WI38 (cell line): Measurements from ENCODE around the gene TXNRD1.
A peak's percentile ranks its signal among the peaks of the same experiment; 100 is the strongest.
"Not testable (repeated sequence)": the region's sequence is repeated elsewhere in the genome, so short reads cannot be mapped to it uniquely, and the experiment has no call there.

Experiments used
- H3K4me3 ChIP-seq: 2 replicates; pipeline ENCODE4 v1.5.1; 2011; ENCODE audit warnings: low read depth, mild to moderate bottlenecking, control low read depth, low read length
- TF ChIP-seq, protein P1 (sequence below): IDR thresholded peaks from 2 replicates; pipeline ENCODE4 v1.5.1; 2012; ENCODE audit warnings: low read depth, mild to moderate bottlenecking, control low read depth, low read length

Gene TXNRD1

DNA sequence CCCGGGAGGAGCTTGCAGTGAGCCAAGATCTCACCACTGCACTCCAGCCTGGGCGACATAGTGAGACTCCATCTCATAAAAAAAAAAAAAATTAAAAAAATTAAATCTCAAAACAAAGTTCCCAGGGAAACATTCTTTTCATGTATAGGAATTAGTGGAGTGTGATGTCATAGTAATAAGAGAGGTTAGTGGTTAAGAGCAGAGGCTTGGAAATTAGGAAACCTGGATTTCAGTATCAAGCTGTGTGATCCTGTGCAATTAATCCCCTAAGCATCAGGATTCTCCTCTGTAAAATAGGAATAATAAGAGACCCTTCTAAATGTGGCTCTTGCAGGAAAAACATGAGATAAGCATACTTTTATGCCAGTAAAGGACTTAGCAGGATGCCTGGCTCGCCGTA, 3.1 kb upstream of the TXNRD1 start:
- TF ChIP-seq, protein P1, sequence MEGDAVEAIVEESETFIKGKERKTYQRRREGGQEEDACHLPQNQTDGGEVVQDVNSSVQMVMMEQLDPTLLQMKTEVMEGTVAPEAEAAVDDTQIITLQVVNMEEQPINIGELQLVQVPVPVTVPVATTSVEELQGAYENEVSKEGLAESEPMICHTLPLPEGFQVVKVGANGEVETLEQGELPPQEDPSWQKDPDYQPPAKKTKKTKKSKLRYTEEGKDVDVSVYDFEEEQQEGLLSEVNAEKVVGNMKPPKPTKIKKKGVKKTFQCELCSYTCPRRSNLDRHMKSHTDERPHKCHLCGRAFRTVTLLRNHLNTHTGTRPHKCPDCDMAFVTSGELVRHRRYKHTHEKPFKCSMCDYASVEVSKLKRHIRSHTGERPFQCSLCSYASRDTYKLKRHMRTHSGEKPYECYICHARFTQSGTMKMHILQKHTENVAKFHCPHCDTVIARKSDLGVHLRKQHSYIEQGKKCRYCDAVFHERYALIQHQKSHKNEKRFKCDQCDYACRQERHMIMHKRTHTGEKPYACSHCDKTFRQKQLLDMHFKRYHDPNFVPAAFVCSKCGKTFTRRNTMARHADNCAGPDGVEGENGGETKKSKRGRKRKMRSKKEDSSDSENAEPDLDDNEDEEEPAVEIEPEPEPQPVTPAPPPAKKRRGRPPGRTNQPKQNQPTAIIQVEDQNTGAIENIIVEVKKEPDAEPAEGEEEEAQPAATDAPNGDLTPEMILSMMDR = no peak
- H3K4me3 ChIP-seq = no peak overlapping the region

DNA sequence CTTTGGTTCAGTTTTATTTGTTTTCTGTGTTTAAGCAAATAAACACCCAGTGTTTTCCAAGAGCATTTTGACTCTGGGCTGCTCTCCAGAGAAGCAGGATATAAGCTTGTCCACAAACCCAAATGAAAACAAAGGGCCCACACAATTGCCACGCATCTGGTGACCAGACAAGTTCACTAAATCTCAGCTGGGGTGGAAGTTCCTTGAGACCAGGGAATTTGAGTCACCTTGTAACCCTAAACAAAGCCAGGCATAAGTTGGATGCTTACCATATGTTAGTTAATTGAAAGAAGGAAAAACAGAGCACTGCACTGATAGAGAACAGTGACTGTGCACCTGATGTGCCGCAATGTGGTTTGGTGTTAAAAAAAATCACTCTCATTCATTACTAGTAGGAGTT, 1.6 kb upstream of the TXNRD1 start:
- H3K4me3 ChIP-seq = no peak overlapping the region

DNA sequence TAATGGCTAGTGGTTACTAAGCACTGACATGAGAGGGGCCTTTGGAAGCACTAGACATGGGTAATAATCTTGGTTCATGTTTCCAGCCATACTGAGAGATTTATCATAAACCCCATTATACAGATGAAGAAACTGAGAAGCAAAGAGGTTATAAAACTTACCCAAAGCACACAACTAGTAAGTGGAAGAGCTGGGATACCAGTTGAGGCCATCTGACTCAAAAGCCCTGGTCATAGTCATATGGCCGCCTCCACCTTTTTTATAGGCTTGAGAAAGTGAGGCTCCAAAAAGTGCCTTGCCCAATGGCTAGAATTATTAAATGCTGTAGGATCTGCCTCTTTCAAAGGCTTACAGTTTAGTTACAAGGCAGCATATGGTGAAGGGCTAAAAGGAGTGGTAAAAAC, 944 bp downstream of the TXNRD1 start:
- no peak overlapping the region for H3K4me3 ChIP-seq
- TF ChIP-seq, protein P1 = no peak

More for the DNA sequence above, 1.6 kb upstream of the TXNRD1 start:
- TF ChIP-seq, protein P1 = no peak

DNA sequence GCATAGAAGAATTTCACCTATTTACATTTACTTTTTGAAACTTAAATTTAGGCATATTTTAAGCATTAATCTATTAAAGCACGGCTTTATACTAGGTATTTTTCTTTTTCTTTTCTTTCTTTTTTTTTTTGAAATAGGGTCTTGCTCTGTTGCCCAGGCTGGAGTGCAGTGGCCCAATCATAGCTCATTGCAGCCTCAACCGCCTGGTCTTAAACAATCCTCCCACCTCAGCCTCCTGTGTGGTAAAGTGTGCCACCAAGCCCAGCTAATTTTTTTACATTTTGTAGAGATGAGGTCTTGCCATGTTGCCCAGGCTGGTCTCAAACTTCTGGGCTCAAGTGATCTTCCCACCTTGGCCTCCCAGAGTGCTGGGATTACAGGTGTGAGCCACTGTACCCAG, 2.9 kb downstream of the TXNRD1 start:
- H3K4me3 ChIP-seq = not testable (repeated sequence)

DNA sequence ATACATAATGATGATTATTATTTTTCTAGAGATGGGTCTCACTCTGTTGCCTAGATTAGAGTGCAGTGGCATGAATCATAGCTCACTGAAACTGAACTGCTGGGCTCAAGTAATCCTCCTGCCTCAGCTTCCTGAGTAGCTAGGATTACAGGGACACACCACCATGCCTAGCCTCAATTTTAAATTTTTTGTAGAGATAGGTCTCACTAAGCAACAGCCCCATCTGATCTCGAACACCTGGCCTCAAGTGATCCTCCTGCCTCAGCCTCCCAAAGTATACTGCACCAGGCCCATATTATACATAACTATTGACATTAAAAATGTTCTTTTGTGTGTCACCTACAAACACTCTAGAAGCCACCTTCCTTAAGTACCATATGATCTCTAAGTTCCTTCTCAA, 3.4 kb downstream of the TXNRD1 start:
- no peak overlapping the region for H3K4me3 ChIP-seq
- TF ChIP-seq, protein P1 = no peak

DNA sequence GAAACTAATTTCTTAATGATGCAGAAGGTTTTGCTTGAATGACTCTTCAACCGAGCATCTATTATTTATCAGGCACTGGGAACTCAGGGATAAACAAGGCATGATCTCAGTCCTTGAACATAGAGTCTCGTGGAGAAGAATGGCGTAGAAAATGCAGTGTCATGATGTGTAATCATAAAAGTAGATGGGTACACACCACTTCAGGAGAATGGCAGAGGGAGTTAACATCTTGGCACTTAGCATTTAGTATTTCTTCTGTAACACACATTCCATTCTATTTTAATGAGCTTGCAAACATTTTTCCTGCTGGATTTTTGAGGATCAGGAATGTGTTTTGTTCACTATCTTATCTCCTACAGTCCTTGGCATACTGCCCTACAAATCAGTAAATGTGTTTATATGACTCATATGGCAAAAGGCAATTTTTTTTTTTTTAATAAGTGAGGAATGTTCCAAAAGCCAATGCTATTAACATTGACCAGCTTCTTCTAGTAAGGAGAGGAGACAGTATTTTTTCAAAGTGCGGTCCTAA, 3.8 kb downstream of the TXNRD1 start:
- peak overlapping the region; percentile 18 for H3K4me3 ChIP-seq

DNA sequence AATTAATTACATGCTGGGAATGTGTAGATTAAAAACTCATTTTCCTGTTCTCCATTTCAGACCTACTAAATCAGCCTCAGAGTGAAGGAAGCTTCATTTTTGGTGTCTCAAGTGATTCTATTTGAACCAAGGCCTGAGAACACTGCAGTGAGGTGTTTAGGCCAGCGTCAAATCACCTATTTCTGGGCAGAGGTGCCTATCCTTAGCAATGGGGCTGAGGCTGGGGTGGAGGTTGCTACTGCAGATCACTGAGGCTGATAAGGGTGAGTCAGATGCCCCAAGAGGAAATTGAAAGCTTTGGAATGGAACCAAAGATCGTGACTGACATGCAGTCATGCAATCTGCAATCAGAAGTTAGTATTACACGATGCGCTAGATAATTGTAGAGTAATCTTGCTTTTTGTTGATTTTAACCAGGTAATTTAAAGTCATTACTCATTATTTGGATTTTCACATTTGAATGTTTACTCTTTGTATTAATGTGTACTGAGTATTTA, 4.4 kb downstream of the TXNRD1 start:
- peak overlapping the region; percentile 18 for H3K4me3 ChIP-seq
- TF ChIP-seq, protein P1 = no peak

More for the DNA sequence above, 3.8 kb downstream of the TXNRD1 start:
- TF ChIP-seq, protein P1 = no peak

DNA sequence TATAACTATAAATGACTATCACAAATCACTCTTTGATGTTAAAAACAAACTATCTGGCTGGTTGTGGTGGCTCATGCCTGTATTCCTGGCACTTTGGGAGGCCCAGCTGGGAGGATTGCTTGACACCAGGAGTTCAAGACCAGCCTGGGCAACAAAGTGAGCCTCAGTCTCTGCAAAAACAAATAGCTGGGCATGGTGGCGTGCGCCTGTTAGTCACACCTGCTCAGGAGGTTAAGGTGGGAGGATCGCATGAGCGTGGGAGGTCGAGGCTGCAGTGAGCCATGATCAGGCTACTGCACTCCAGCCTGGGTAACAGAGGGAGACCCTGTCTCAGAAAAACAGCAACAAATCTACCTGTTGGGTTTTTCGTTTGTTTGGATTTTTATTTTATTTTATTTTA, 5.4 kb downstream of the TXNRD1 start:
- TF ChIP-seq, protein P1 = no peak
- no peak overlapping the region for H3K4me3 ChIP-seq
